Measurements from ENCODE around the gene ATP2B3.

DNA sequence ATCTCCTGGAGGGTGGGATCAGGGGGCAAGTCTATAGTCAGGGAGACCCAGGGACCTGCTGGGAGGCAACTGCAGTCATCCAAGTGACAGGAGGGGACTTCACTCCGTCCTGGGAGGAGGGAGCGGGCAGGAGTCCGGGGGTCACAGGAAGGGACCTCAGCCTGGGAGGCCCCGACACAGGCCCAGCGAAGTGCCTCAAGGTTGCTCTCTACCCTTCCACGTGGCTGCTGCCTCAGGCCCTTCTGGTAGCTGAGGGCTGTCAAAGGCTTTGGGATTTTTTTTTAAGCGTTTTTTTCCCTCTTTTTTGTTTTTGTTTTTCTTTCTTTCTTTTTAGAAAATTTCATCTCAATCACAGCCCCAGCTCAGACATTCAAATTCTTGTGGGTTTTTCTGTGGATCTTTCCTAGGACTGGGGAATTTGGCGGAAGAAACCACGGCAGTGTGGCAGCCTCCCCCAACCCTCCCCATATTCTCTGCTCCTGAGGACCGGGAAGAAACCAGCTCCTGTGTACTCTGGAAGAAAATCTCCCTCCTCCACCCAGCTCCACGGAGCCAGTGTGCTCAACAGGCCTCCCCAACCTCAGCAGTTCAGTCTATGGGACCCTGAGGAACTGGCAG, 45.7 kb upstream of the ATP2B3 start:
- TF ChIP-seq, protein P1, sequence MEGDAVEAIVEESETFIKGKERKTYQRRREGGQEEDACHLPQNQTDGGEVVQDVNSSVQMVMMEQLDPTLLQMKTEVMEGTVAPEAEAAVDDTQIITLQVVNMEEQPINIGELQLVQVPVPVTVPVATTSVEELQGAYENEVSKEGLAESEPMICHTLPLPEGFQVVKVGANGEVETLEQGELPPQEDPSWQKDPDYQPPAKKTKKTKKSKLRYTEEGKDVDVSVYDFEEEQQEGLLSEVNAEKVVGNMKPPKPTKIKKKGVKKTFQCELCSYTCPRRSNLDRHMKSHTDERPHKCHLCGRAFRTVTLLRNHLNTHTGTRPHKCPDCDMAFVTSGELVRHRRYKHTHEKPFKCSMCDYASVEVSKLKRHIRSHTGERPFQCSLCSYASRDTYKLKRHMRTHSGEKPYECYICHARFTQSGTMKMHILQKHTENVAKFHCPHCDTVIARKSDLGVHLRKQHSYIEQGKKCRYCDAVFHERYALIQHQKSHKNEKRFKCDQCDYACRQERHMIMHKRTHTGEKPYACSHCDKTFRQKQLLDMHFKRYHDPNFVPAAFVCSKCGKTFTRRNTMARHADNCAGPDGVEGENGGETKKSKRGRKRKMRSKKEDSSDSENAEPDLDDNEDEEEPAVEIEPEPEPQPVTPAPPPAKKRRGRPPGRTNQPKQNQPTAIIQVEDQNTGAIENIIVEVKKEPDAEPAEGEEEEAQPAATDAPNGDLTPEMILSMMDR (IDR thresholded peaks at IDR 0.05): no peak
- TF ChIP-seq POLR2A (IDR thresholded peaks at IDR 0.05): no peak
- TF ChIP-seq POLR2AphosphoS5 (IDR thresholded peaks at IDR 0.05; ENCODE audit: insufficient read depth in 1 of 2, low read depth in 1 of 2): no peak
